RPMI8226 (cell line): ENCODE results near the gene GLS2.

Source experiments
- DNase-seq: peaks from one replicate; pipeline ENCODE4 v3.0.0-alpha.2; 2015

Gene GLS2

GRCh38 chr12:56434828-56435227 lies 53.1 kb downstream of the GLS2 start:
- no peak for DNase-seq

- no peak for DNase-seq
Observed at GRCh38 chr12:56431850-56432249, 56.1 kb downstream of the GLS2 start.

- DNase-seq = no peak
Observed at GRCh38 chr12:56431288-56431687, 56.7 kb downstream of the GLS2 start.

GRCh38 chr12:56425940-56426438 lies 62.0 kb downstream of the GLS2 start:
- DNase-seq = no peak

- no peak for DNase-seq
Observed at GRCh38 chr12:56425193-56425592, 62.8 kb downstream of the GLS2 start.
